Fibroblast of peridontal ligament (primary cell): Measurements from ENCODE around the gene OTOGL.
"Not testable (repeated sequence)": the region's sequence is repeated elsewhere in the genome, so short reads cannot be mapped to it uniquely, and the experiment has no call there.

Experiments
- DNase-seq: peaks from one replicate; pipeline ENCODE4 v3.0.0-alpha.2; 2010; ENCODE audit errors: extremely low read depth

Gene OTOGL

DNA sequence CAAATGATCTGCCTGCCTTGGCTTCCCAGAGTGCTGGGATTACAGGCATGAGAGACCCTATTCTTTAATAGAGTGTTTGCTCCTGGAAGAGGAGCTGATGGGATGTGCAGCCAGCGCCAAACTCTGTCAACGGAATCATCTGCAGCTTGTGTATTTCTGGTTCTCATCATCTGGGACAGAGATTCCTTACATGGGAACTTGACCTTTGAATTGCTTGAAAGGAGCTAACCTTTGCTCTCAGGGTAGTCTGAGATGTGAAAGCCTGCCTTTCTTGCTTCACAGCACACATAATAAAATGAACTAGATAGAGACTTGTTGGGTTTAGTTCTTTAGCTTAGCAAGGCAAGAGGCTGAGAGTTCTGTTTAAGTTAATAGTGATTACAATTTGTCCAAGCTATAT is 120.0 kb downstream of the OTOGL start:
- DNase-seq = no peak

GRCh38 chr12:80222261-80222660 is 122.9 kb downstream of the OTOGL start:
- no peak for DNase-seq

GRCh38 chr12:80226576-80226975 is 127.2 kb downstream of the OTOGL start:
- DNase-seq = no peak

GRCh38 chr12:80227904-80228303 is 128.6 kb downstream of the OTOGL start:
- DNase-seq = not testable (repeated sequence)

DNA sequence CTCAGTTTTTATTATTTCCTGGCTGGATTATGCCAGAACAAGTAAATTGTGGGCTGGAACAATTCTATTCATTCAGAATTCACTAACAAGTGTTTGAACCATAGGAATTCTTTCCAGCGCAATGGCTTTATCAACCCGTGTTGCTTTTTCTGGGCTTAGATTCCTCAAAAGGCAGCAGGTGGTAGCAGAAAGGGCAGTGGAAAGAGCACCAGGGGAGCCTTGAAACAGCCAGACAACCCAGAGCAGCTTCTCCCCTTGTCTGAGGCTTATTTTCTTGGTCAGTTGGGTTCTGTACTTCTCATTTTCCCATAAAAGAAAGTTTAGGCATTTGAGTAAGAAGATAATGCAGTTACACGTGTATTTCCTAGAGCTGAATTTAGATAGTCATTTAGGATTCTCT is 130.7 kb downstream of the OTOGL start:
- no peak for DNase-seq

DNA sequence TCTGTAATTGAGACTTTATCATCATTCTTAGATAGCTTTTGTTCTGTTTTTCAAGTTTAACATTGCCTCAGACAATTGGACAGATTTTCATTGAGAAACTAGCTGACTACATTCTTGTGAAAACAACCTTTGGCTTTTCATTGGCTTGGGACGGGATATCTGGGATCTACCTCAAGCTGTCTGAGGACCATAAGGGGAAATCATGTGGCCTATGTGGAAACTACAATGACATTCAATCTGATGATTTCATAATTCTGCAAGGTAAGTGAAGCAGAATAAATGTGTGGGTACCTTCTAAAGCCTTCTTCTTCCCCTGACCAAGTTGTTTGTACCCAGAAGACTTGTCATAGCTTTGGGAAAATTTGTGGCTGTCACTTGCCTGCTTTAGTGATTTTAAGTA is 133.5 kb downstream of the OTOGL start:
- no peak for DNase-seq

GRCh38 chr12:80233926-80234325 is 134.6 kb downstream of the OTOGL start:
- DNase-seq = no peak

- DNase-seq = peak; percentile 45
Measured at GRCh38 chr12:80234667-80235066, 135.3 kb downstream of the OTOGL start.

DNA sequence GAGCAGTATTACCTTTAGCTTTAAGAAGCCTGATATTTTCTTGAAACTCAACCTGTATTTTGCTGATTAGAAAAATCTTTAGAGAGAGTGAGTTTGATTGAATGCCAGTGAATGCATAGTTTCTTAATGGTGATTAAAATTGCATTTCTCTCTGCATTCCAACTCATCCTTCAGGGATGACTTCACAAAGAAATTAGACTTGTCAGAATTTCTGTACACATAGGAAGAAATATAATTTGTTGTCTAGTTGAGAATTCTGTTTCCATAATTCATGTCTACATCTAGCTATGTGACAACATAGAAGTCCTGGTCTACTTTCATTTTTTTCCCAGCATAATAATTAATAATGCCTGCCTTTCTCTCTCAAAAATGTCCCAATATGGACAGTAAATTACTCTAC is 136.6 kb downstream of the OTOGL start:
- DNase-seq = no peak

DNA sequence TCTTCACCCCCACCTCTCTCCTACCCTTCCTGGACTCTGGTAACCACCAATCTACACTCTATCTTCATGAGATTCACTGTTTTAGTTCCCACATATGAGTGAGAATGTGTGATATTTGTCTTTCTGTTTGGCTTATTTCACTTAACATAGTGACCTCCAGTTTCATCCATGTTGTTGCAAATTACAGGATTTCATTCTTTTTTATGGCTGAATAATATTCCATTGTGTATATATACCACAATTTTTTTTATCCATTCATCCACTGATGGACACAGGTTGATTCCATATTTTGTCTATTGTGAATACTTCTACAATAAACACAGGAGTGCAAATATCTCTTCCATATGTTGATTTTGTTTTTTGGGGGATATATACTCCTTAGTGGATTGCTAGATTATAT is 140.5 kb downstream of the OTOGL start:
- DNase-seq = no peak

GRCh38 chr12:80241576-80242273 is 142.4 kb downstream of the OTOGL start:
- DNase-seq = peak; percentile 64

GRCh38 chr12:80242321-80242720 is 143.0 kb downstream of the OTOGL start:
- DNase-seq = no peak

- not testable (repeated sequence) for DNase-seq
Measured at GRCh38 chr12:80249581-80249980, 150.2 kb downstream of the OTOGL start.

- DNase-seq = no peak
Measured at GRCh38 chr12:80257920-80258319, 158.6 kb downstream of the OTOGL start.

GRCh38 chr12:80260269-80260668 is 160.9 kb downstream of the OTOGL start:
- DNase-seq = no peak

DNA sequence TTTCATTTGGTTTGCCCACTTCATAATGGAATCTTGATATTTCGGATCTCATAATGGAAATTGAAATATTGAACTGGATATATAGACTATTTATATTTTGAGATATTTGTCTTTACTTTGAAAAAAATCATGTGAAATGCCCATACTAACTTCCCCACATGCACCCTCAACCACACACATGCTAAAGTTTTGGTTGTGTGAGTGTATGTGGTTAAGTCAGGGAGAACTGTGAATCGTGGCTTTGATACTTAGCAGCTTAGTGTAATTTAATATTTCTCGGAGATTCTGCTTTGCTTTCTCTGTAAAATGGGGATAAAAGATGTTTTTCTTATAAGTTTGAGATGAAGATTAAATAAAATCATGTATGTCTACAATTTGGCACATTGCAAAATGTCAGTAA is 162.1 kb downstream of the OTOGL start:
- DNase-seq = no peak

DNA sequence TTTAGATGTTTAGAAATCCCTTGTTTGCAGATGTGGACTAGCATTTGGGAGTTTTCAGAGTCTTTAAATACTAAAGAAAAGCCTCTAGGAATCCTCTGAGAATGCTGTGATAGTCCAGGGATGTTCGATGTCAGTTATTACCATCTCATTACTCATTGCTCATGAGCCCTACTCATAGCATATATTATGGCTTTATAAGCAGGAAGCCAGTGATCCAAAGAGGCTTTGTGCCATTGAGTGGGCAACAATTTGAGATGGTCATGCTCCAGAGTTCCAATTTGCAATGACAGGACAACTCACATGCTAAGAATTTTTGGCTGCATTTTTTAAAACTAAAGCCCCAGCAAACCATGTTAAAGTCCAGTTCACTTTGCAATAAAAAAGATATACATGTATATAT is 163.0 kb downstream of the OTOGL start:
- DNase-seq = peak; percentile 51

DNA sequence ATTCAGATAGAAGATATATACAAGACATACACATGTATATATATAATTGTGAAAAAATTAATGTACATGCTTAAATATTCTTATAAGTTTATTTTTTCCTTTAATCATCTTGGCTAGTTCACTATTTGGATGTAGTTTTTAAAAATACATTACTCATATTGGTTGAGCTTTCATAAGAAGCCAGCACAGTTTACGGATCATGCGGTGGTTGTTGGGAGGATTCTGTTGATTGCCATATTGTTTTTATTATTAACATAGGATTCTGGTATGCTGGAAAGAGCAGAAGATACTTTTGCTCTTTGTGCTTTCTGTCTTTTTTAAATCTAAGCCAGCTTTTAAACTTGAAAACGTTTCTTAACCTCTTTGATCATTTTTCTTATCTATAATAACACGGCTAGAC is 163.4 kb downstream of the OTOGL start:
- DNase-seq = peak; percentile 80

GRCh38 chr12:80264386-80264785 is 165.0 kb downstream of the OTOGL start:
- DNase-seq = peak; percentile 64

DNA sequence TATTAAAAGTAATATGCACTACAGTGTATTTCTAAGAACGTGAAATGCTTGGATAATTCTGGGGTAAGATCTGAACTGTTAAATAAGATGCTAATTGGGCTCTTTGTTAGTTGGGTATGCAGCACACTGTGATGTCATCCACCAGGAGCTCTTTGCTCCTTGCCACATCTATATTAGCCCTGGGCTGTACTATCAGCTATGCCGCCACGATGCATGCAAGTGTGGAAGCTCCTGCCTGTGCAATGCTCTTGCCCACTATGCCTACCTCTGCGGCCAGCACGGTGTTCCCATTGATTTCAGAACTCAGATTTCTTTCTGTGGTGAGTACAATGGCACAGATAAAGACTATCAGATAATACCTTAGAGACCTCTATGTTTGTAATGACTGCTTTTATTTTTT is 165.6 kb downstream of the OTOGL start:
- no peak for DNase-seq

GRCh38 chr12:80268924-80269749 is 169.8 kb downstream of the OTOGL start:
- peak; percentile 83 for DNase-seq

GRCh38 chr12:80269803-80270552 is 170.6 kb downstream of the OTOGL start:
- DNase-seq = peak; percentile 79

DNA sequence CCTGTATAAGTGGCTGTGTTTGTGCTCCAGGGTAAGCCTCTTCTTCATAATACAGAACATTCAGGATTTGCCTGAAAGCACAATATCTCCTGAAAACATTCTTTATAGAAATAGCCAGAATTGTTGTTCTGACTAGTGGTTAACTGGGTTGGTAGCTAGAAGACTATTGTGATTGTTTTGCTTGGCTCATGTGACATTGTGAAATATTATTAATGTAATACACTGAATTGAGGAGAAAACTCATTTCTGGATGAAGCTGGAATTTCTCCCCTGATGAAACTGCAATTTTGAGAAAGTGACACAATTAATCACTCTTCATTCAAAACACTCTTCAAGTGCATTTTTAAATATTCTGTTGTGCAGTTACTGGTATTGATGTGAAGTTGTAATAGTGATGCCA is 172.4 kb downstream of the OTOGL start:
- no peak for DNase-seq
